Measurements from ENCODE around the gene MEF2D.

GRCh38 chr1:156503698-156504437 is 3.3 kb upstream of the MEF2D start:
- no peak for TF ChIP-seq CTCF (IDR thresholded peaks at IDR 0.05; ENCODE audit: insufficient read depth, low read length)
- TF ChIP-seq POLR2AphosphoS5 (IDR thresholded peaks at IDR 0.05; ENCODE audit: low read depth): no peak

Measured in HL-60 (cell line).